ENCODE results near the gene HADHA.

Gene HADHA

DNA sequence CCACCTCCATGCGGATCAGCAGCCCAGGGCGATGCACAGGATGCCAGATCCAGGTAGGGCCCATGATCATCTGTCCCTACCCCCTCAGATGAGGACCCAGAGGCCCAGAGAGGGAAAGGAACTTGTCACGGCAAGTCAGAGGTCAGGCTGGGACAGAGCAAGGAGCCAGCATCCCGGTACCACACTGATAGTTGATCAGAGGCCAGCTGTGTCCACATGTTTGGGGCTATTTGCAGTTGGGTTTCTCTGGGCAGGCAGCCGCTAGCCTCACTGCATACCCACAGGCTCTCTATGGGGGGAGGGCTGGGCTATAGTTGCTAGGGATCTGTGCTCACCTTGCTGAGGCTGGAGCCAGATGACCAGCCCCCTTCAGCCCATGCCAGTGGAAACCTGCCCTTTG, 62.0 kb downstream of the HADHA start:
- TF ChIP-seq, protein P1, sequence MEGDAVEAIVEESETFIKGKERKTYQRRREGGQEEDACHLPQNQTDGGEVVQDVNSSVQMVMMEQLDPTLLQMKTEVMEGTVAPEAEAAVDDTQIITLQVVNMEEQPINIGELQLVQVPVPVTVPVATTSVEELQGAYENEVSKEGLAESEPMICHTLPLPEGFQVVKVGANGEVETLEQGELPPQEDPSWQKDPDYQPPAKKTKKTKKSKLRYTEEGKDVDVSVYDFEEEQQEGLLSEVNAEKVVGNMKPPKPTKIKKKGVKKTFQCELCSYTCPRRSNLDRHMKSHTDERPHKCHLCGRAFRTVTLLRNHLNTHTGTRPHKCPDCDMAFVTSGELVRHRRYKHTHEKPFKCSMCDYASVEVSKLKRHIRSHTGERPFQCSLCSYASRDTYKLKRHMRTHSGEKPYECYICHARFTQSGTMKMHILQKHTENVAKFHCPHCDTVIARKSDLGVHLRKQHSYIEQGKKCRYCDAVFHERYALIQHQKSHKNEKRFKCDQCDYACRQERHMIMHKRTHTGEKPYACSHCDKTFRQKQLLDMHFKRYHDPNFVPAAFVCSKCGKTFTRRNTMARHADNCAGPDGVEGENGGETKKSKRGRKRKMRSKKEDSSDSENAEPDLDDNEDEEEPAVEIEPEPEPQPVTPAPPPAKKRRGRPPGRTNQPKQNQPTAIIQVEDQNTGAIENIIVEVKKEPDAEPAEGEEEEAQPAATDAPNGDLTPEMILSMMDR (IDR thresholded peaks at IDR 0.05): no peak

DNA sequence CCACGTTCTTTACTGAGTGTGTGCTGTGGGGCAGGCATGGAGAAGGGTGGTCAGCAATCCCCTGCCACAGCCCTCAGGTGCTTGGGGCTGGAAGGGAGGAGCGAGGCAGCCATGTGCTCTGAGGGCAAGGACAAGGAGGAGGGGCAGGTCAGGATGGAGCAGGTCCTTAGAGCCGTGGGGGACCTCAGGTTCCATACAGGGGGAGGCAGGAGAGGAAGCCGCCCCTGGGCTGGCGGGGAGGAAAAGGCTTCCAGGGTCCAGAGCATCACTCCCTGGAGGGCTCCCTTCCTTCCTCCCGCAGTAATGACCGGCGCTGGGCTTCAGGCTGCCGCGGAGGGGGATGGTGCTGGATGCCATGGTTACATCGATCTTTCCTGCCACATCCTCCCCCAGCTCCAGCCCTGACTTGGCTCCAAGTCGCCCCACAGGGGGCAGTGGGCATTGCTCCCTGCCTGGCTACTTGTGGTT, 65.0 kb downstream of the HADHA start:
- TF ChIP-seq, protein P1 (IDR thresholded peaks at IDR 0.05): no peak

- TF ChIP-seq, protein P1 (IDR thresholded peaks at IDR 0.05): no peak
These were observed 65.5 kb downstream of the HADHA start for GRCh38 chr2:26178746-26179436.

- TF ChIP-seq, protein P1 (IDR thresholded peaks at IDR 0.05): no peak
These were observed 66.2 kb downstream of the HADHA start for GRCh38 chr2:26178246-26178645.

DNA sequence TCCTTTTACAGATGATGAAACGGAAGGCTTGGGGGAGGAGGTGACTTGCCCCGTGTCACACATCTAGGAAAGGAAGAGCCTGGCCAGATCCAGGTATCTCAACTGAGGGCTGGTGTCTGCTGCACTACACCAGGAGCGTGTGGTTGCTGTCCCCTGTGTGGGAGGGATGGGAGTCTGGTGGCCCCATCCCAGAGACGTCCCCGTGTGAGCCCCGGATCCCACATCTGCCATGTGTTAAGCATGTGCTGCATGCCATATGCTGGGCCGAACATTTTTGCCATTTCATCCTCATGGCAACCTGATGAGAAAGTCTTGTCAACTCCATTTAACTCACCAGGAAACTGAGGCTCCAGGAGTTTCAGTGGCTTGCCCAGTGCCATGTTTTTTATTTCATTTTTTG, 67.3 kb downstream of the HADHA start:
- TF ChIP-seq, protein P1 (IDR thresholded peaks at IDR 0.05): no peak

DNA sequence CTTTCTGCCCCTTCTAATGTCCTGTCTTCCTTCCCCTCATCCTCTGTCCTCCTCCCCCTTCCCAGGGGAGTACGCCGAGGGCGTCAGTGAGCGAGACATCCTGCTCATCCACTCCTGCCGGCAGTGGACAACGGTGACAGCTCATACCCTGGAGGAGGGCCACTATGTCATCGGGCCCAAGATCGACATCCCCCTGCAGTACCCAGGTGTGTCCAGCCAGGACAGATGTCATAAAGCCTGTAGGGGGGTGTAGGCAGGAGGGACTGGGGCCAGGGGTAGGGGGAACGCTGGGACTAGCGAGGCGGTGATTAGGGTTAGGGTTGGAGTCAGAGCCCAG, 68.2 kb downstream of the HADHA start:
- TF ChIP-seq, protein P1 (IDR thresholded peaks at IDR 0.05): no peak

DNA sequence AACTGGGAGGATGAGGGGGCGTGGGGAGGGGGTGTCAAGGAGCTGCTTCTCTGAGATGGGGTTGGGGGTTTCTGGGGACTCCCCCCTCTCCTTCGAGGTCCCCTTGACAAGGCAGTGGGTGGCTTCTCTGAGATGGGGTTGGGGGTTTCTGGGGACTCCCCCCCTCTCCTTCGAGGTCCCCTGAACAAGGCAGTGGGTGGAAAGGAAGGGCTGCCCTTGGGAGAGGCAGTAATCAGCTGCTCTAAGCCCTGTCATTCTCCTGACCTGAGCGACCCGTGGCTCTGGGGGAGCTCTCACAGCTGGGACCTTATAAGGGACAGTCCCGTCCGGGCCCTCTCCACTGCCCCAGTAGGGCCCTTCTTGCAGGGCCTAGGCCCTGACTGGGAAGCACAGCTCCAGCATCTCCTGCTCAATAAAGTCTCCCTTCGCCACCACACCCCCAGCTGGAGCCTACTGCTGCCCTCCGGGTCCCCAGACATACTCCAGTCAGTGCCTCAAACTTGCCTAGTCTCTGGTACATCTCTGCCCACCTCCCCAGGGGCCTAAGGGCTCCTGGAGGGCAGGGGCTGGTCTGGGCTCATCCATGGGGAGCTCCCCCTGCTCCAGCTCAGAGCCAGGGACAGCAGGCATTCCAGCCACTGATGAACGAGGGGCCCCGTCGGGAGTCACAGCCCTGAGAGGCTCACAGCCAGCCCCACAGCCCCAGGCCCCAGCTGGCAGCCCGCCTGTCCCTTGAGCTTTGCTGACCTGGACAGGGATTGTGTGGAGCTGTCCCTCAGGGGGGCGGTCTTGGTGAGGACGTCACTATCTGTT, 68.8 kb downstream of the HADHA start:
- TF ChIP-seq, protein P1 (IDR thresholded peaks at IDR 0.05): no peak

Data from LNCAP (cell line).